GM21528 (cell line): ENCODE measurements around the gene ADH7.
"Not testable (repeated sequence)": the region's sequence is repeated elsewhere in the genome, so short reads cannot be mapped to it uniquely, and the experiment has no call there.

Experiments used
- ATAC-seq: cut with Tn5 transposase; IDR thresholded peaks from one replicate; pipeline ENCODE4 v1.9.1; 2021; ENCODE audit warnings: mild to moderate bottlenecking, moderate library complexity; ENCODE audit not compliant: unreplicated experiment, low FRiP score

The ADH7 gene

DNA sequence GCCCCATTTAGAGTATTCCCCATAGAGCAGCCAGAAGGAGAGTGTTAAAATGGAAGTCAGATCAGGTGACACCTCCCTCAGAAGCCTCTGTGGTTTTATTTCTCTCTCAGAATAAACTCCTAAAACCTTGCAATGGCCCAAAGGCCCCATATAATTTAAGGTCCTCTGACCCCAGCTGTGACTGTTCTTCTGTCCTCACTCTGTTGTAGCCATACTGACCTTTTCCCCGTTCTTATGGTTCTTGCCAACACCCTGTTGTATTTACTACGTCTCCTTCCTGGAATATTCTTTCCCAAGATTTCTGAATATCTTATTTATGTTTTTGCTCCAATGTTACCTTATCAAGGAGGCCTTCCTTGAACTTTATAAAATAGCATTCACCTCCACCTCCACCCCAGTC is 18.0 kb downstream of the ADH7 start:
- no peak for ATAC-seq

DNA sequence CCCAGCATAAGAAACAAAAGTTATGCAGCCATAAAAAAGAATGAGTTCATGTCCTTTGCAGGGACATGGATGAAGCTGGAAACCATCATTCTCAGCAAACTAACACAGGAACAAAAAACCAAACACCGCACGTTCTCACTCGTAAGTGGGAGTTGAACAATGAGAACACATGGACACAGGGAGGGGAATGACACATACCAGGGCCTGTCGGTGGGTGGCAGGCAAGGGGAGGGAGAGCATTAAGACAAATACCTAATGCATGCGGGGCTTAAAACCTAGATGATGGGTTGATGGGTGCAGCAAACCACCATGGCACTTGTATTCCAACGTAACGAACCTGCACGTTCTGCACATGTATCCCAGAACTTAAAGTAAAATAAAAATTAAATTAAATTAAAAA is 19.4 kb downstream of the ADH7 start:
- not testable (repeated sequence) for ATAC-seq

- ATAC-seq = not testable (repeated sequence)
These were observed 20.2 kb downstream of the ADH7 start for GRCh38 chr4:99414902-99415301.

GRCh38 chr4:99414401-99414800 is 20.7 kb downstream of the ADH7 start:
- no peak for ATAC-seq

GRCh38 chr4:99413140-99413539 is 22.0 kb downstream of the ADH7 start:
- no peak for ATAC-seq

GRCh38 chr4:99411041-99411440 is 24.1 kb downstream of the ADH7 start:
- ATAC-seq = no peak

DNA sequence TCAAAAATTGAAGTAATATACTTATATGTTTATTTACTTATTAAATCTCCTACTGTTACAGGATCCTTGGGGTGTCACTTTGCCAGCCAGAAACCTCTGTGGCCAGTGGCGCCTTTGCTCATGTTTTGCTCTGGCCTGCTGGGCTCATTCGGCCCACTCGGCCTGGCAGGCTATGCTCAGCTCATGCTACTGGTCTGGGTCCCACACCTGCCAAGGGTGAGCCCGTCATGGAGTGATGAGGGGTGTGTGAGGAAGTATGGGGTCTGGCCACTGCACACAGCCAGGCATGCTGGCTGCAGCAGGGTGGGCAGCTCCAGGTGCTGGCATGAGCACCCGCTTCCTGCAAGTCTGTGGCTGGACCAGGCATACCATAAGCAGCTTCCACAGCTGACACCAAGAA is 25.1 kb downstream of the ADH7 start:
- no peak for ATAC-seq

DNA sequence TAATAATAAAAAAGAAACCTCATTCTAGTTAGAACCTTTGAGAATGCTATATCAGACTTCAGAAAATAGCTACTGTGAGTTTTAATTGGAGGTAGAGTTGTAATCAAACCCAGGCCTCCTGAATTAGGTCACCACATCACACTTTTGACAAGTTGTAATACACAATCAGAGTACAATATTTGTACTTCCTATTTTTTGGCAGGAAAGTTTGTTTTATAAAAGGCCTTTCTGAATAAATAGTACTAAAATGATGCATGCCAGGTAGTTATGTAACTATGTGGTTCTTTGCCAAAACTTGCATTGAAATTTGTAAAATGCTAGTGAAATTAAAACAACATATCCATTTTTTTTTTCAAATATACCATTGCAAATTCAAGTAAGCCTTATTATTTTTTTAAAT is 26.8 kb downstream of the ADH7 start:
- no peak for ATAC-seq

GRCh38 chr4:99405433-99406115 is 29.6 kb downstream of the ADH7 start:
- ATAC-seq = no peak

- peak; percentile 91 for ATAC-seq
These were observed 30.4 kb downstream of the ADH7 start for GRCh38 chr4:99404595-99405287.

- ATAC-seq = peak; percentile 73
These were observed 31.6 kb downstream of the ADH7 start for GRCh38 chr4:99403380-99404184.

- ATAC-seq = no peak
These were observed 32.4 kb downstream of the ADH7 start for GRCh38 chr4:99402765-99403164.

GRCh38 chr4:99400831-99401230 is 34.3 kb downstream of the ADH7 start:
- ATAC-seq = no peak

DNA sequence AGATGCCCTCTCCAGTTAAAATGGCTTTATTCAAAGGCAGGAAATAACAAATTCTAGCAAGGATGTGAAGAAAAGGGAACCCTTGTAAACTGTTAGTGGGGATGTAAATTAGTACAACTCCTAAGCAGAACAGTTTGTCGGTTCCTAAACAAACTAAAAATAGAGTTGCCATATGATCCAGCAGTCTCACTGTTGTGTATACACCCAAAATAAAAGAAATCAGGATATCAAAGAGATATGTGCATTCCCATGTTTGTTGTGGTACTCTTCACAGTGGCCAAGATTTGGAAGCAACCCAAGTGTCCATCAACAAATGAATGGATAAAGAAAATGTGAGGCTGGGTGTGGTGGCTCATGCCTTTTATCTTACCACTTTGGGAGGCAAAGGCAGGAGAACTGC is 36.1 kb downstream of the ADH7 start:
- no peak for ATAC-seq

DNA sequence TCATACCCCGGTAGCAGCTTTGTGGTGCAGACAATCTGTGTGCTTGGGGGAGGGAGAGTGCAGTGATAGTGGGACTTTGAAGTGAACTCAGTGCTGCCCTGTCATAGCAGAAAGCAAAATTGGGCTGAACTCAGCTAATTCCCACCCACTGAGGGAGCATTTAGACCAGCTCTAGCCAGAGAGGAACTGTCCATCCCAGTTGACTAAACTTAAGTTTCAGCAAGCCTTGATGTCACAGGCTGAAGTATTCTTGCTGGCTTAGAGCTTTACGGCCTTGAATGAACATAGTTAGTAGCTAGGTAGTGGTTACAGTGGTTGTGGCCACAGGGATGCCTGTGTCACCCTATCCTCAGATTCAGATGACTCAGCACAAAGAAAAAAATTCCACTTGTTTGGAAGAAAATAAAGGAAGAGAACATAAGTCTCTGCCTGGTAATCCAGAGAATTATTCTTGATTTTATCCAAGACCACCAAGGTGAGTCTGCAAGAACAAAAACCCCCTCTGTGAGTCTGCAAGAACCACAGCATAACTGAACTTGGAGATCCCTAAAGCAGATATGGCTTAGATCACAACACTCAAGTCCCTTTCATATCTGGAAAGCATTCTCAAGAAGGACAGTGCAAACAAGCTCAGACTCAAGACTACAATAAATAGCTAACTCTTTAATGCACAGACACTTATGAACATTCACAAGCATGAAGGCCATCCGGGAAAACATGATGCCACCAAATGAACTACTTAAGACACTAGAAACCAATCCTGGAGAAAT is 39.4 kb downstream of the ADH7 start:
- no peak for ATAC-seq

DNA sequence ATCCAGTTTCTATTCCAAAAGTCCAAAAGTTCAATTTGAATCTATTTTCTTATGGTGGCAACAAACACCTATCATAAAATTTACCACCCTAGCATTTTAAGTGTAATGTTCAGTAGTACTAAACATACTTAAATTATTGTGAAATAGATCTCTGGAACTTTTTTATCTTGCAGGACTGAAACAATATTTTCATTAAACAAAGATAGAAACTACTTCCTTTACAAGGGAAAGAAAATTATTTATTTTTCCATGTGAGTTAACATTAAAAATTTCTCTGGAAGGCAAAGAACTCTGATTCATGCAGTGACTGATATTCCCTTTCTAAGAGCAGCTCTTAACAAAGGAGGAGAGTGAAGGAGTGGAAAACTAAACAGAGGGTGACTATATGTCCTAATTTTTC is 40.2 kb downstream of the ADH7 start:
- no peak for ATAC-seq

DNA sequence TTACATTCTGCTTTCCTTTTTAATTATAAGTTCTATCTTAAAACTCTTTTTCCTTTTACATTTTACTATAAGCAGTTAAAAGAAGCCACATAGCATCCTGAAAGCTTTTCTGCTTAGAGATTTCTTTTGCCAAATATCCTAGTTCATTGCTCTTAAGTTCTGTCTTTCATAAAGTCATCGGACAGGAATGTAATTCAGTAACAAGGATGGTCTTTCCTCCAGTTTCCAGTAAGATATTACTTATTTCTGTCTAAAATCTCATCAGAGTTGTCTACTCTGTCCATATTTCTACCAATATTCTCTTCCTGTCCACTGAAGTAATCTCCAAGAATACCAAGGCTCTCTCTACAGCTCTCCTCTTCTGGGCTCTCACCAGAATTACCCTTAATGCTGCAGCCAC is 45.1 kb downstream of the ADH7 start:
- no peak for ATAC-seq

GRCh38 chr4:99389606-99390005 is 45.5 kb downstream of the ADH7 start:
- ATAC-seq = no peak

- ATAC-seq = no peak
These were observed 51.2 kb downstream of the ADH7 start for GRCh38 chr4:99383833-99384392.

DNA sequence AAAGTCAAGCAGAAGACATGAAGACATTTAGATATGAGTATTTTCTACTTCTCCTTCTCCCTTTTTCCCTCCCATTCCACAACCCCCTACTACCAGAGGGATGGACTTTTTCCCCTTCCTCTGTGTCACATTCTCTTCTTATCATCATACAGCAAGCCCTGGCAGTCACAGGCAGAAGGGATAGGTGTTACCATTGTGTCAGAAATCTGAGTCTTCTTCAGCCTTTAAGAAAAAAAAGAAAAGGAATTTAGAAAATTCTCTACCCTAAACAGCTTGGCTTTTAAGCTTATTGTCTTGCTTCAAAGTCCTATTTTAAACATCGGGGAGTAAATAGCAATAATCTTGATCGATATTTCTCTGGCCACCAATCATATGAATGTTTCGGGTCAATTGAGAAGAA is 51.7 kb downstream of the ADH7 start:
- no peak for ATAC-seq
